Measurements from ENCODE around the gene IMMP1L. TPM values are rescaled to one million over a fixed set of nuclear protein-coding genes. Genes with fewer than 3 reads are reported as not detected.

The IMMP1L gene
- total and polyA plus RNA-seq, 9 donors, result 15.4 to 57.8 (median 22.7) TPM

GRCh38 chr11:31480930-31481329 is 28.5 kb downstream of the IMMP1L start:
- Histone ChIP-seq H3K4me3 (no peak overlapping the region), H3K27ac (no peak overlapping the region), H3K27me3 (no peaks in the 10 kb centered on the region), H3K9me3 (no peaks in the 10 kb centered on the region), H3K4me1 (ENCODE audit: insufficient read depth) (no peaks in the 10 kb centered on the region), H3K36me3 (no peaks in the 10 kb centered on the region)
- no peak for TF ChIP-seq EP300 (IDR thresholded peaks at IDR 0.05)
- no peak for TF ChIP-seq POLR2A (IDR thresholded peaks at IDR 0.05)
- TF ChIP-seq, protein P1, sequence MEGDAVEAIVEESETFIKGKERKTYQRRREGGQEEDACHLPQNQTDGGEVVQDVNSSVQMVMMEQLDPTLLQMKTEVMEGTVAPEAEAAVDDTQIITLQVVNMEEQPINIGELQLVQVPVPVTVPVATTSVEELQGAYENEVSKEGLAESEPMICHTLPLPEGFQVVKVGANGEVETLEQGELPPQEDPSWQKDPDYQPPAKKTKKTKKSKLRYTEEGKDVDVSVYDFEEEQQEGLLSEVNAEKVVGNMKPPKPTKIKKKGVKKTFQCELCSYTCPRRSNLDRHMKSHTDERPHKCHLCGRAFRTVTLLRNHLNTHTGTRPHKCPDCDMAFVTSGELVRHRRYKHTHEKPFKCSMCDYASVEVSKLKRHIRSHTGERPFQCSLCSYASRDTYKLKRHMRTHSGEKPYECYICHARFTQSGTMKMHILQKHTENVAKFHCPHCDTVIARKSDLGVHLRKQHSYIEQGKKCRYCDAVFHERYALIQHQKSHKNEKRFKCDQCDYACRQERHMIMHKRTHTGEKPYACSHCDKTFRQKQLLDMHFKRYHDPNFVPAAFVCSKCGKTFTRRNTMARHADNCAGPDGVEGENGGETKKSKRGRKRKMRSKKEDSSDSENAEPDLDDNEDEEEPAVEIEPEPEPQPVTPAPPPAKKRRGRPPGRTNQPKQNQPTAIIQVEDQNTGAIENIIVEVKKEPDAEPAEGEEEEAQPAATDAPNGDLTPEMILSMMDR (IDR thresholded peaks at IDR 0.05), result no peak
- DNase-seq, result no peak
- 70 to 79% (median 76%) methylated on average over 3 of the region's 3 CpGs for WGBS, 3 donors
- intact Hi-C loops (cut with DNase I), result no loop called here

- H3K27me3 ChIP-seq, result no peaks in the 10 kb centered on the region
- H3K27ac ChIP-seq, result no peak overlapping the region
- no peak overlapping the region for H3K4me3 ChIP-seq
- H3K9me3 ChIP-seq, result no peaks in the 10 kb centered on the region
- no peak for DNase-seq
- H3K36me3 ChIP-seq, result no peaks in the 10 kb centered on the region
- WGBS, 3 donors, result 94 to 96% (median 95%) methylated on average over 4 of the region's 4 CpGs
- intact Hi-C loops (cut with DNase I), result no loop called here
- TF ChIP-seq, protein P1 (IDR thresholded peaks at IDR 0.05), result no peak
- TF ChIP-seq POLR2A (IDR thresholded peaks at IDR 0.05), result no peak
- no peak for TF ChIP-seq EP300 (IDR thresholded peaks at IDR 0.05)
- no peaks in the 10 kb centered on the region for H3K4me1 ChIP-seq (ENCODE audit: insufficient read depth)
These were observed 30.4 kb downstream of the IMMP1L start for GRCh38 chr11:31479066-31479465.

GRCh38 chr11:31478223-31478590 is 31.2 kb downstream of the IMMP1L start:
- no peak for DNase-seq
- Histone ChIP-seq H3K4me3 (no peak overlapping the region), H3K27ac (no peak overlapping the region), H3K9me3 (no peaks in the 10 kb centered on the region), H3K27me3 (no peaks in the 10 kb centered on the region), H3K4me1 (ENCODE audit: insufficient read depth) (no peaks in the 10 kb centered on the region), H3K36me3 (no peaks in the 10 kb centered on the region)
- intact Hi-C loops (cut with DNase I), result no loop called here
- WGBS, 3 donors, result 94 to 95% (median 94%) methylated on average over 2 of the region's 2 CpGs
- TF ChIP-seq POLR2A (IDR thresholded peaks at IDR 0.05) (no peak), EP300 (IDR thresholded peaks at IDR 0.05) (no peak)
- TF ChIP-seq, protein P1 (IDR thresholded peaks at IDR 0.05), result no peak

GRCh38 chr11:31477528-31478222 is 31.7 kb downstream of the IMMP1L start:
- no peak for DNase-seq
- WGBS, 3 donors, result 91 to 95% (median 92%) methylated on average over 6 of the region's 6 CpGs
- Histone ChIP-seq H3K9me3 (no peaks in the 10 kb centered on the region), H3K4me1 (ENCODE audit: insufficient read depth) (no peaks in the 10 kb centered on the region), H3K4me3 (no peak overlapping the region), H3K27ac (no peak overlapping the region), H3K36me3 (no peaks in the 10 kb centered on the region), H3K27me3 (no peaks in the 10 kb centered on the region)
- intact Hi-C loops (cut with DNase I), result no loop called here
- TF ChIP-seq, protein P1 (IDR thresholded peaks at IDR 0.05), result no peak
- TF ChIP-seq POLR2A (IDR thresholded peaks at IDR 0.05), result no peak
- TF ChIP-seq EP300 (IDR thresholded peaks at IDR 0.05), result no peak
